Esophagus squamous epithelium (tissue), 4 donors: ENCODE measurements around the gene PCSK5.

ENCODE experiments used
- POLR2A ChIP-seq, 4 donors: fragments of 450-650 bp; IDR thresholded peaks; one replicate each; pipeline ENCODE4 v1.6.1; 2017; ENCODE audit warnings: antibody characterized with exemption in 4 of 4, mild to moderate bottlenecking in 4 of 4, moderate library complexity in 3 of 4
- TF ChIP-seq, protein P1 (sequence below), 6 experiments: fragments of 450-650 bp in 4 of 6; fragments of 200-600 bp in 2 of 6; sonication (generic) in 2 of 6; IDR thresholded peaks; one replicate each; pipeline ENCODE4 v1.5.1; 2016 to 2019; ENCODE audit warnings: antibody characterized with exemption in 6 of 6, mild to moderate bottlenecking in 4 of 6, moderate library complexity in 4 of 6

DNA sequence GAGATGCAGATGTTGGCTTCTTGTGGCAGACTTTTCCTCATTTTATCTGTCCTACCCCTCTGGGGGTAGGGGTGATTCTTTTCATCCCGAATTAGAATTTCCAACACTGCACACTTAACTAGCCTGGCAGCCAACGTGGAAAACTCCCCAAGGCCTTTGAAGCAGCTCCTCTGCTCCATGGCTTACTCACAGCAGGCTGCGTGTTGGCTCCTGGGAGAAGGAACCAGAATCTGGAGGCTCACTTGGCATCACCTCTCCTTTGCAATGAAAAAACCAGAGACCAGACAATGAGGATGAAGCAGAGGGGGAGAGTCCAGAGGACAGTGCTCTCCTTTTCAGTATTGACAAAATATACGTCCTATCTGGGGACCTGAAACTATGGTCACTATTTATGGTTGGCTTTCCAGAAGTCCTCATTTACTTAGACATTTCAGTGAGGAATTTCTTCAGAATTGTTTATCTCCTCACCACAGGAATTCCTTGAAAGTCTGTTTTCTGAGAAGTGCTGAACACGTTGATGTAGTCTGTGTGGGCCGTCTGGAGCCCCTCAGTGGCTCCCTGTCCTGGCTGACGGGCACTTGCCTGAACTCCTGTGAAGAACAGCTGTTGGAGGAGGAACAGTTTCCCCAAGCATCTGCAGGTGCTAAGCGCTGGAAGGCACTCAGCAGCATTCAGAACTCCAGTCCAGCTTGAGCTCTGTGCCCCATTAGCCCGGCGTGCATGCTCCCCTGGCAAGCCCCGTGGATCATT is 272.5 kb downstream of the PCSK5 start:
- TF ChIP-seq POLR2A (IDR thresholded peaks at IDR 0.05) = no peak
- TF ChIP-seq, protein P1, sequence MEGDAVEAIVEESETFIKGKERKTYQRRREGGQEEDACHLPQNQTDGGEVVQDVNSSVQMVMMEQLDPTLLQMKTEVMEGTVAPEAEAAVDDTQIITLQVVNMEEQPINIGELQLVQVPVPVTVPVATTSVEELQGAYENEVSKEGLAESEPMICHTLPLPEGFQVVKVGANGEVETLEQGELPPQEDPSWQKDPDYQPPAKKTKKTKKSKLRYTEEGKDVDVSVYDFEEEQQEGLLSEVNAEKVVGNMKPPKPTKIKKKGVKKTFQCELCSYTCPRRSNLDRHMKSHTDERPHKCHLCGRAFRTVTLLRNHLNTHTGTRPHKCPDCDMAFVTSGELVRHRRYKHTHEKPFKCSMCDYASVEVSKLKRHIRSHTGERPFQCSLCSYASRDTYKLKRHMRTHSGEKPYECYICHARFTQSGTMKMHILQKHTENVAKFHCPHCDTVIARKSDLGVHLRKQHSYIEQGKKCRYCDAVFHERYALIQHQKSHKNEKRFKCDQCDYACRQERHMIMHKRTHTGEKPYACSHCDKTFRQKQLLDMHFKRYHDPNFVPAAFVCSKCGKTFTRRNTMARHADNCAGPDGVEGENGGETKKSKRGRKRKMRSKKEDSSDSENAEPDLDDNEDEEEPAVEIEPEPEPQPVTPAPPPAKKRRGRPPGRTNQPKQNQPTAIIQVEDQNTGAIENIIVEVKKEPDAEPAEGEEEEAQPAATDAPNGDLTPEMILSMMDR (IDR thresholded peaks at IDR 0.05) = no peak
